CD14-positive monocyte (primary cell): ENCODE measurements around the gene IL17B. TPM values are rescaled to one million over a fixed set of nuclear protein-coding genes. Genes with fewer than 3 reads are reported as not detected.

Source experiments
- DNase-seq, 3 donors: peaks; one replicate each; pipeline ENCODE4 v3.0.0-alpha.2; 2011 to 2022
- H2AFZ ChIP-seq: 2 replicates; pipeline ENCODE4 v1.6.0; 2012; ENCODE audit warnings: mild to moderate bottlenecking, low read depth, low read length, inconsistent platforms; ENCODE audit not compliant: insufficient read depth, poor library complexity, severe bottlenecking
- H3K27ac ChIP-seq, 2 donors: 1 replicate in 1 of 2; 2 replicates in 1 of 2; pipeline ENCODE4 v1.5.1; 2012 to 2013; ENCODE audit warnings: low read length in 2 of 2, control low read depth in 1 of 2, inconsistent platforms in 1 of 2, low read depth in 1 of 2, mild to moderate bottlenecking in 1 of 2
- H3K27me3 ChIP-seq, 2 donors: one replicate each; pipeline versions ENCODE4 v1.6.0 to v1.6.1; 2011 to 2013; ENCODE audit warnings: low read length in 2 of 2; ENCODE audit not compliant: control insufficient read depth in 2 of 2, insufficient read depth in 2 of 2
- H3K36me3 ChIP-seq, 2 donors: replicated peaks in 1 of 2; 1 replicate in 1 of 2; 2 replicates in 1 of 2; pipeline versions ENCODE4 v1.5.1 to v1.6.1; 2012 to 2013; ENCODE audit warnings: low read length in 2 of 2, control low read depth in 1 of 2, inconsistent platforms in 1 of 2, mild to moderate bottlenecking in 1 of 2; ENCODE audit not compliant: insufficient read depth in 2 of 2, control insufficient read depth in 1 of 2
- H3K4me1 ChIP-seq, 2 donors: 1 replicate in 1 of 2; 2 replicates in 1 of 2; pipeline versions ENCODE4 v1.5.1 to v1.6.1; 2012 to 2013; ENCODE audit warnings: low read length in 2 of 2, control low read depth in 1 of 2, inconsistent platforms in 1 of 2, mild to moderate bottlenecking in 1 of 2, moderate library complexity in 1 of 2; ENCODE audit not compliant: insufficient read depth in 2 of 2, control insufficient read depth in 1 of 2
- H3K4me2 ChIP-seq: replicated peaks from 2 replicates; pipeline ENCODE3; 2012; ENCODE audit warnings: low read length, moderate library complexity, mild to moderate bottlenecking; ENCODE audit not compliant: poor library complexity, severe bottlenecking; ENCODE audit errors: extremely low read depth
- H3K4me3 ChIP-seq, 3 experiments: fragments of 200-600 bp in 1 of 3; sonication (generic) in 1 of 3; replicated peaks in 1 of 3; 1 replicate in 2 of 3; 2 replicates in 1 of 3; pipeline ENCODE4 v1.5.1; 2011 to 2013; ENCODE audit warnings: low read length in 3 of 3, mild to moderate bottlenecking in 3 of 3, control low read depth in 2 of 3, low read depth in 2 of 3, inconsistent platforms in 1 of 3, moderate library complexity in 1 of 3
- H3K79me2 ChIP-seq: 2 replicates; pipeline ENCODE4 v1.6.0; 2012; ENCODE audit warnings: mild to moderate bottlenecking, control low read depth, inconsistent platforms, low read length, moderate library complexity; ENCODE audit not compliant: insufficient read depth
- H3K9ac ChIP-seq: 2 replicates; pipeline ENCODE4 v1.6.0; 2017; ENCODE audit warnings: low read length, mild to moderate bottlenecking; ENCODE audit not compliant: insufficient read depth, poor library complexity, severe bottlenecking
- H3K9me3 ChIP-seq, 2 donors: replicated peaks in 1 of 2; 1 replicate in 1 of 2; 2 replicates in 1 of 2; pipeline versions ENCODE4 v1.5.1 to v1.6.1; 2012 to 2013; ENCODE audit warnings: low read length in 2 of 2, control low read depth in 1 of 2; ENCODE audit not compliant: control insufficient read depth in 1 of 2, insufficient read depth in 1 of 2
- H4K20me1 ChIP-seq: 2 replicates; pipeline ENCODE4 v1.6.0; 2012; ENCODE audit warnings: mild to moderate bottlenecking, low read length, control low read depth, moderate library complexity; ENCODE audit not compliant: insufficient read depth
- H3K27ac Mint-ChIP-seq, 7 donors: one replicate each; pipeline ENCODE4 v1.8.0; 2020; ENCODE audit warnings: mild to moderate bottlenecking in 7 of 7, mixed read lengths in 7 of 7, moderate library complexity in 6 of 7, inconsistent platforms in 2 of 7
- H3K27me3 Mint-ChIP-seq, 3 donors: one replicate each; pipeline ENCODE4 v1.8.0; 2021 to 2022; ENCODE audit warnings: low read depth in 3 of 3, mild to moderate bottlenecking in 3 of 3, mixed read lengths in 3 of 3, moderate library complexity in 3 of 3, inconsistent platforms in 1 of 3
- H3K36me3 Mint-ChIP-seq, 2 donors: one replicate each; pipeline ENCODE4 v1.8.0; 2020; ENCODE audit warnings: mixed read lengths in 2 of 2, inconsistent platforms in 1 of 2, mild to moderate bottlenecking in 1 of 2
- H3K4me1 Mint-ChIP-seq: one replicate; pipeline ENCODE4 v1.8.0; 2020; ENCODE audit warnings: mild to moderate bottlenecking, mixed read lengths
- H3K4me3 Mint-ChIP-seq, 2 donors: one replicate each; pipeline ENCODE4 v1.8.0; 2020; ENCODE audit warnings: mild to moderate bottlenecking in 2 of 2, mixed read lengths in 2 of 2, moderate library complexity in 1 of 2
- H3K9me3 Mint-ChIP-seq, 7 donors: one replicate each; pipeline ENCODE4 v1.8.0; 2020 to 2022; ENCODE audit warnings: mixed read lengths in 7 of 7, mild to moderate bottlenecking in 6 of 7, moderate library complexity in 6 of 7, inconsistent platforms in 2 of 7
- WGBS: methylation state at CpG from one replicate; pipeline ENCODE4 v1.1.5; 2013; ENCODE audit warnings: missing lambda C conversion rate; ENCODE audit not compliant: insufficient coverage; 5-methylcytosine and 5-hydroxymethylcytosine counted together
- intact Hi-C, 2 donors: fragments of 100-400 bp; cut with micrococcal nuclease; formaldehyde crosslinking; loops; one replicate each; pipeline versions ENCODE4 v1.15.0 to v1.15.1; 2023
- polyA plus RNA-seq, 3 donors: library from polyadenylated mRNA; depleted of rRNA in 1 of 3; unstranded in 2 of 3; stranded (reverse) in 1 of 3; fragments of 300-500 nt in 2 of 3; fragments of >200 nt in 1 of 3; fragmentation: Illumina TruSeq in 2 of 3; gene quantifications; 1 replicate in 2 of 3; 2 replicates in 1 of 3; pipeline ENCODE4 v1.2.3, GENCODE V29; 2012 to 2021
- TF ChIP-seq, protein P1 (sequence below): fragments of 200-600 bp; IDR thresholded peaks from one replicate; pipeline ENCODE4 v1.8.0; 2022; ENCODE audit warnings: antibody characterized with exemption, mild to moderate bottlenecking

The IL17B gene
- polyA plus RNA-seq, 3 donors = not detected

DNA sequence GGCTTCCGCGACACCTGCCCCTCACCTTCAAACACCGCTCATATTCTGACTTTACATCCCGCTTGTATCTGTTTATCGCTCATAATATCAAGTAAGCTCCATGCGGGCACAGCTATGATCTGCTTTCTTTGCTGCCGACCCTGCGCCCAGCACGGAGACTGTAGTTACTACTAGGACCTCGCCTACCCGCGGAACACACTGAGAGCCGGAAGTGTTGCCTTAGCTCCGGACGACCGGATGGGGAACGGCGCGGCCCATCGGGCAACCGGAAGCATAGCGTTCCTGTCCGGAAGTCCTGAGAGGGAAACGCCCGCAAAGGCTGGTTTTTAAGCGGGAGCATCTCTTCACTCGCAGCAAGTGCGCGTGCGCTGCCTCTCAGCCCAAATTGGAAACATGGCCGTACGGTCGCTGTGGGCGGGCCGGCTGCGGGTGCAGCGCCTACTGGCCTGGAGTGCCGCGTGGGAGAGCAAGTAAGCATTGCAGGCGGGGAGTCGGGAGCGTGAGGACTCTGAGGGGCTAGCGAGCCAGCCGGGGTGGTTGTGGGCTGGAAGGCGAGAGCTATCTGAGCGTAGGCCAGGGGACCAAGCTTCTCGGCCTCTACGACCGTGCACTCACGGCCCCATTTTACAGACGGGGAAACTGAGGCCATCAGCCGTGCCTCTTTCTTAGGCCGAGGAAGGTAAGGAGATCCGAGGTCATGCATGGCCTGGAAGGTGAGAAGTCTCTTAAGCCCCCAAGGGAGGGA is 33.8 kb downstream of the IL17B start, which contains the start of gene GRPEL2:
Gene GRPEL2 (plus strand): TSS at position 353 of the 745 bp plus-strand sequence. CDS start 41 bp downstream, at position 394.
- H3K27me3 ChIP-seq = no peaks in the 10 kb centered on the region
- H4K20me1 ChIP-seq = no peaks in the 10 kb centered on the region
- H3K9ac ChIP-seq = peak within 1 kb of the TSS; percentile 69
- Mint-ChIP-seq H3K4me3 (peak within 1 kb of the TSS; percentile 95 to 96), H3K27ac (peak within 1 kb of the TSS; percentile 87 to 94 (median 89)), H3K4me1 (peaks cover 31% of the 10 kb centered on the region), H3K36me3 (peaks cover 24 to 27% of the 10 kb centered on the region in 2 donors), H3K27me3 (peaks cover 0 to 2% (median 0%) of the 10 kb centered on the region in 3 donors), H3K9me3 (peaks cover 0 to 3% (median 0%) of the 10 kb centered on the region in 7 donors)
- H3K27ac ChIP-seq = peak within 1 kb of the TSS; percentile 51 to 76
- intact Hi-C loops = no loop called here
- H3K4me2 ChIP-seq = peak within 1 kb of the TSS; percentile 98
- H3K79me2 ChIP-seq = peaks cover 45% of the 10 kb centered on the region
- peaks cover 26 to 33% of the 10 kb centered on the region in 2 donors for H3K36me3 ChIP-seq
- H2AFZ ChIP-seq = peak within 1 kb of the TSS; percentile 92
- no peaks in the 10 kb centered on the region for H3K9me3 ChIP-seq
- H3K4me3 ChIP-seq = peak within 1 kb of the TSS; percentile 61 to 95 (median 80)
- WGBS = 2% methylated on average over 49 of the region's 54 CpGs
- TF ChIP-seq, protein P1, sequence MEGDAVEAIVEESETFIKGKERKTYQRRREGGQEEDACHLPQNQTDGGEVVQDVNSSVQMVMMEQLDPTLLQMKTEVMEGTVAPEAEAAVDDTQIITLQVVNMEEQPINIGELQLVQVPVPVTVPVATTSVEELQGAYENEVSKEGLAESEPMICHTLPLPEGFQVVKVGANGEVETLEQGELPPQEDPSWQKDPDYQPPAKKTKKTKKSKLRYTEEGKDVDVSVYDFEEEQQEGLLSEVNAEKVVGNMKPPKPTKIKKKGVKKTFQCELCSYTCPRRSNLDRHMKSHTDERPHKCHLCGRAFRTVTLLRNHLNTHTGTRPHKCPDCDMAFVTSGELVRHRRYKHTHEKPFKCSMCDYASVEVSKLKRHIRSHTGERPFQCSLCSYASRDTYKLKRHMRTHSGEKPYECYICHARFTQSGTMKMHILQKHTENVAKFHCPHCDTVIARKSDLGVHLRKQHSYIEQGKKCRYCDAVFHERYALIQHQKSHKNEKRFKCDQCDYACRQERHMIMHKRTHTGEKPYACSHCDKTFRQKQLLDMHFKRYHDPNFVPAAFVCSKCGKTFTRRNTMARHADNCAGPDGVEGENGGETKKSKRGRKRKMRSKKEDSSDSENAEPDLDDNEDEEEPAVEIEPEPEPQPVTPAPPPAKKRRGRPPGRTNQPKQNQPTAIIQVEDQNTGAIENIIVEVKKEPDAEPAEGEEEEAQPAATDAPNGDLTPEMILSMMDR = no peak
- DNase-seq = peak; percentile 88 to 97 (median 93)
- peaks cover 23 to 26% of the 10 kb centered on the region in 2 donors for H3K4me1 ChIP-seq

DNA sequence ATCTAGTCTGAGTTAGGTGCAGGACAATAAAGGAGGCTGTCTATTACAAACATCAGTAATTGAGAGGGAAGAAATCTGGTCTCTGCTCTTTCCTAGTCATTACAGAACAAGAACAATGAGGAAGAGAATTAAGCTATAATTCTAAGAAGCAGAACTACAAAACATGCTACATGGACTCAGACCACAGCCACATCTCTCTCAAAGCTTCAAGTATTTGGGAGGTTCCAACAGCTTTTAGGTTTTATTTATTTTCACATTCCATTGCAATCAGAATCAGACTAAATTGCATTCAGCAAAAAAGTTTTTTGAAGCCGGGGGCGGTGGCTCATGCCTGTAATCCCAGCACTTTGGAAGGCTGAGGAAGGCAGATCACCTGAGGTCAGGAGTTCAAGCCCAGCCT is 34.9 kb downstream of the IL17B start:
- Histone ChIP-seq H3K9ac (no peak overlapping the region), H3K79me2 (peaks cover 39% of the 10 kb centered on the region), H3K4me2 (no peak overlapping the region), H4K20me1 (no peaks in the 10 kb centered on the region), H3K27me3 (no peaks in the 10 kb centered on the region), H3K4me3 (no peak overlapping the region), H3K27ac (no peak overlapping the region), H3K36me3 (peaks cover 14 to 21% of the 10 kb centered on the region in 2 donors), H2AFZ (peak overlapping the region; percentile 92), H3K4me1 (peaks cover 23 to 26% of the 10 kb centered on the region in 2 donors), H3K9me3 (no peaks in the 10 kb centered on the region)
- TF ChIP-seq, protein P1 = no peak
- no CpG with 5 or more reads among the region's 2 CpGs for WGBS
- H3K4me1 Mint-ChIP-seq = peaks cover 31% of the 10 kb centered on the region
- H3K4me3 Mint-ChIP-seq = no peak overlapping the region
- intact Hi-C loops = no loop called here
- H3K27me3 Mint-ChIP-seq = peaks cover 0 to 2% (median 0%) of the 10 kb centered on the region in 3 donors
- H3K36me3 Mint-ChIP-seq = peaks cover 12 to 15% of the 10 kb centered on the region in 2 donors
- no peak overlapping the region for H3K27ac Mint-ChIP-seq
- peaks cover 0 to 3% (median 0%) of the 10 kb centered on the region in 7 donors for H3K9me3 Mint-ChIP-seq
- no peak for DNase-seq
